Measurements from ENCODE around the gene ZACN.
A peak's percentile ranks its signal among the peaks of the same experiment; 100 is the strongest.
"Not testable (repeated sequence)": the region's sequence is repeated elsewhere in the genome, so short reads cannot be mapped to it uniquely, and the experiment has no call there.

ZACN gene

DNA sequence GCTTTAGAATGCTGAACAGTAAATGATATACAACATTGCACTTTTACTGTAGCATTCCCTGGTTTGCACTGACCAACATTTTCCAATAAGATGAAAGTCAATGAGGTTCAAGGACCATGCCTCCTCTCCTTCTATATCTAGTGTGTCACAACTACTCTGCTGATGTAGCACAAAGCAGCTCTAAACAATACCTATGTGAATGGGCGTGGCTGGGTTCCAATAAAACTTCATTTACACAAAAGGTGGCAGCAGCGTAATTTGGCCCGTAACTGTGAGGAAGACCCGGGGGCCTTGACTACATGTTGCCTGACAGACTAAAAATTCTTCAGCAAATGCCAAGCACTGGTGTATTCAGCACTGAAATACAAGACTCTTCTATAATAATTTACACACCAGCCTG, 13.2 kb upstream of the ZACN start:
- Histone ChIP-seq H3K27ac (ENCODE audit: low read depth, low read length) (no peak overlapping the region), H3K4me3 (ENCODE audit: low read length) (no peak overlapping the region), H3K4me1 (ENCODE audit: control insufficient read depth, insufficient read depth, low read length) (no peaks in the 10 kb centered on the region), H3K27me3 (ENCODE audit: control insufficient read depth, insufficient read depth, low read length) (no peaks in the 10 kb centered on the region), H3K36me3 (ENCODE audit: control insufficient read depth, insufficient read depth, low read length) (peaks cover 30% of the 10 kb centered on the region), H3K9ac (ENCODE audit: low read length) (no peak overlapping the region)

- peak overlapping the region; percentile 71 for H3K27ac ChIP-seq (ENCODE audit: low read depth, low read length)
- peak overlapping the region; percentile 88 for H3K4me3 ChIP-seq (ENCODE audit: low read length)
- peaks cover 6% of the 10 kb centered on the region for H3K36me3 ChIP-seq (ENCODE audit: control insufficient read depth, insufficient read depth, low read length)
- peaks cover 25% of the 10 kb centered on the region for H3K27me3 ChIP-seq (ENCODE audit: control insufficient read depth, insufficient read depth, low read length)
- peaks cover 9% of the 10 kb centered on the region for H3K4me1 ChIP-seq (ENCODE audit: control insufficient read depth, insufficient read depth, low read length)
- peak overlapping the region; percentile 84 for H3K9ac ChIP-seq (ENCODE audit: low read length)
These were observed 7.3 kb upstream of the ZACN start for GRCh38 chr17:76071531-76072147.

GRCh38 chr17:76072148-76072858, 6.7 kb upstream of the ZACN start, which contains the start of gene SRP68:
Gene SRP68 (minus strand): TSS chr17:76072517. CDS start chr17:76072491, 26 bp downstream.
- H3K27ac ChIP-seq (ENCODE audit: low read depth, low read length) = peak within 1 kb of the TSS; percentile 71
- H3K4me3 ChIP-seq (ENCODE audit: low read length) = peak within 1 kb of the TSS; percentile 94
- H3K36me3 ChIP-seq (ENCODE audit: control insufficient read depth, insufficient read depth, low read length) = peaks cover 2% of the 10 kb centered on the region
- H3K27me3 ChIP-seq (ENCODE audit: control insufficient read depth, insufficient read depth, low read length) = peaks cover 31% of the 10 kb centered on the region
- peak within 1 kb of the TSS; percentile 84 for H3K9ac ChIP-seq (ENCODE audit: low read length)
- H3K4me1 ChIP-seq (ENCODE audit: control insufficient read depth, insufficient read depth, low read length) = peaks cover 9% of the 10 kb centered on the region

- peaks cover 37% of the 10 kb centered on the region for H3K27me3 ChIP-seq (ENCODE audit: control insufficient read depth, insufficient read depth, low read length)
- no peak within 1 kb of the TSS for H3K27ac ChIP-seq (ENCODE audit: low read depth, low read length)
- no peak within 1 kb of the TSS for H3K9ac ChIP-seq (ENCODE audit: low read length)
- peak within 1 kb of the TSS; percentile 44 for H3K4me3 ChIP-seq (ENCODE audit: low read length)
- H3K36me3 ChIP-seq (ENCODE audit: control insufficient read depth, insufficient read depth, low read length) = no peaks in the 10 kb centered on the region
- peaks cover 9% of the 10 kb centered on the region for H3K4me1 ChIP-seq (ENCODE audit: control insufficient read depth, insufficient read depth, low read length)
These were observed 4.3 kb upstream of the ZACN start, which contains the start of gene GALR2 for GRCh38 chr17:76074390-76075363. Gene GALR2 (plus strand): TSS chr17:76074781. CDS start chr17:76074884, 103 bp downstream.

DNA sequence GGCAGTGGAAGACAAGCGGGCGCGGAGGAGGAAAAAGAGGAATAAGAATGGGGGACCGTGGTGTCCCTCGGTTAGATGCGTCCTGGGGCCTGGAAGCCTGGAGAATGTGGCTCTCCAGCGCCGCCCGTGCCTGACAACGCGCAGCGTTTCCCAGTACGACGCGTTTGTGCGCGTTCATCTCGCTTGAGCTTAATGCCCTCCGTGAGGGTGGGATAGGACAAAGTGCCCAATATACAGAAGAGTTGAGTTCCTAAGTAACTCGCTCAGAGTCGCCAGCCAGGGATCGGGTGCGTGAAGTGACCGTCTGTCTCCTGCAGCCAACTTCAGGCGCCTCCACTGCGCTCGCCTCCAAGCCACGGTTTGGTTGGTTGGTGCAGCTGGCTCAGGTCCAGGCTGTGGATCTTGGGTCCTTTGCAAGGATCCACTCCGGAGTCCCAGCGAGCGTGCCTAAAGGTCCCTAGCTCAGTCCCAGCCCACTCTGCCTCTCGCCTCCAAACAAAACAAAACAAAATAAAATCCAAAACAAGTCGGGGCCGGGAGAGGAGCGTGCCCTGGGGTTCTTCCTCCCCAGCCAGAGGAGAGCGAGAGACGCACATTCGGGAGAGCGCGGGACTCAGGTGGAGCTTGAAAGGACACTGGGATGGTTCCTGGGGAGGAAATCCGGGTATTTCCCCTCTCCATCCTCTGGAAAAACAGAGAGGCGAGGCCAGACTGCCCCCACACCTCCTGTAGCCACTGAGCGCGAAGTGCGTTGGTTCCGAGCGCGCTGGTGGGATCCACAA, 3.4 kb upstream of the ZACN start:
- Histone ChIP-seq H3K27me3 (ENCODE audit: control insufficient read depth, insufficient read depth, low read length) (peaks cover 38% of the 10 kb centered on the region), H3K4me3 (ENCODE audit: low read length) (peak overlapping the region; percentile 44), H3K9ac (ENCODE audit: low read length) (no peak overlapping the region), H3K4me1 (ENCODE audit: control insufficient read depth, insufficient read depth, low read length) (peaks cover 9% of the 10 kb centered on the region), H3K36me3 (ENCODE audit: control insufficient read depth, insufficient read depth, low read length) (no peaks in the 10 kb centered on the region), H3K27ac (ENCODE audit: low read depth, low read length) (no peak overlapping the region)

GRCh38 chr17:76076146-76076764, 2.7 kb upstream of the ZACN start:
- peak overlapping the region; percentile 23 for H3K4me3 ChIP-seq (ENCODE audit: low read length)
- peaks cover 7% of the 10 kb centered on the region for H3K4me1 ChIP-seq (ENCODE audit: control insufficient read depth, insufficient read depth, low read length)

DNA sequence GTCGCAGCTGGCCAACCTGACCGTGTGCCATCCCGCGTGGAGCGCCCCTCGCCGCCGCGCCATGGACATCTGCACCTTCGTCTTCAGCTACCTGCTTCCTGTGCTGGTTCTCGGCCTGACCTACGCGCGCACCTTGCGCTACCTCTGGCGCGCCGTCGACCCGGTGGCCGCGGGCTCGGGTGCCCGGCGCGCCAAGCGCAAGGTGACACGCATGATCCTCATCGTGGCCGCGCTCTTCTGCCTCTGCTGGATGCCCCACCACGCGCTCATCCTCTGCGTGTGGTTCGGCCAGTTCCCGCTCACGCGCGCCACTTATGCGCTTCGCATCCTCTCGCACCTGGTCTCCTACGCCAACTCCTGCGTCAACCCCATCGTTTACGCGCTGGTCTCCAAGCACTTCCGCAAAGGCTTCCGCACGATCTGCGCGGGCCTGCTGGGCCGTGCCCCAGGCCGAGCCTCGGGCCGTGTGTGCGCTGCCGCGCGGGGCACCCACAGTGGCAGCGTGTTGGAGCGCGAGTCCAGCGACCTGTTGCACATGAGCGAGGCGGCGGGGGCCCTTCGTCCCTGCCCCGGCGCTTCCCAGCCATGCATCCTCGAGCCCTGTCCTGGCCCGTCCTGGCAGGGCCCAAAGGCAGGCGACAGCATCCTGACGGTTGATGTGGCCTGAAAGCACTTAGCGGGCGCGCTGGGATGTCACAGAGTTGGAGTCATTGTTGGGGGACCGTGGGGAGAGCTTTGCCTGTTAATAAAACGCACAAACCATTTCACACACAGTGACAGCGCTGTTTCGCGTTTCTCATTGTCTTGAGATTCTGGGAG, 2.0 kb upstream of the ZACN start:
- Histone ChIP-seq H3K9ac (ENCODE audit: low read length) (no peak overlapping the region), H3K4me1 (ENCODE audit: control insufficient read depth, insufficient read depth, low read length) (peaks cover 4% of the 10 kb centered on the region), H3K36me3 (ENCODE audit: control insufficient read depth, insufficient read depth, low read length) (no peaks in the 10 kb centered on the region), H3K27me3 (ENCODE audit: control insufficient read depth, insufficient read depth, low read length) (peaks cover 38% of the 10 kb centered on the region), H3K4me3 (ENCODE audit: low read length) (peak overlapping the region; percentile 23), H3K27ac (ENCODE audit: low read depth, low read length) (no peak overlapping the region)

More at GRCh38 chr17:76076146-76076764, 2.7 kb upstream of the ZACN start:
- no peak overlapping the region for H3K27ac ChIP-seq (ENCODE audit: low read depth, low read length)
- no peaks in the 10 kb centered on the region for H3K36me3 ChIP-seq (ENCODE audit: control insufficient read depth, insufficient read depth, low read length)
- peaks cover 38% of the 10 kb centered on the region for H3K27me3 ChIP-seq (ENCODE audit: control insufficient read depth, insufficient read depth, low read length)
- H3K9ac ChIP-seq (ENCODE audit: low read length) = no peak overlapping the region

GRCh38 chr17:76077584-76078110, 1.3 kb upstream of the ZACN start:
- H3K27ac ChIP-seq (ENCODE audit: low read depth, low read length) = no peak overlapping the region
- peaks cover 38% of the 10 kb centered on the region for H3K27me3 ChIP-seq (ENCODE audit: control insufficient read depth, insufficient read depth, low read length)
- H3K36me3 ChIP-seq (ENCODE audit: control insufficient read depth, insufficient read depth, low read length) = no peaks in the 10 kb centered on the region
- no peak overlapping the region for H3K9ac ChIP-seq (ENCODE audit: low read length)
- H3K4me1 ChIP-seq (ENCODE audit: control insufficient read depth, insufficient read depth, low read length) = peaks cover 4% of the 10 kb centered on the region
- H3K4me3 ChIP-seq (ENCODE audit: low read length) = no peak overlapping the region

DNA sequence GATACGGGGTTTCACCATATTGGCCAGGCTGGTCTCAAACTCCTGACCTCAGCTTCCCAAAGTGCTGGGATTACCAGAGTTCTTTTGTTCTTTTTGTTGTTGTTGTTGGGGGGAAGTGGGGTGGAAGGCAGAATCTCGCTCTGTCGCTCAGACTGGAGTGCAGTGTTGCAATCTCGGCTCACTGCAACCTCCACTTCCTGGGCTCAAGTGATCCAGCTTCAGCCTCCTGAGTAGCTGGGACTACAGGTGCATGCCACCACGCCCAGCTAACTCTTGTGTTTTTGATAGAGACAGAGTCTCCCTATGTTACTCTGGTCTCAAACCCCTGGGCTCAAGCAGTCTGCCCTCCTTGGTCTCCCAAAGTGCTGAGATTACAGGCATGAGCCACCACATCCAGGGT, 612 bp upstream of the ZACN start:
- not testable (repeated sequence) for H3K4me1 ChIP-seq (ENCODE audit: control insufficient read depth, insufficient read depth, low read length); H3K9ac ChIP-seq (ENCODE audit: low read length); H3K4me3 ChIP-seq (ENCODE audit: low read length); H3K27ac ChIP-seq (ENCODE audit: low read depth, low read length); H3K36me3 ChIP-seq (ENCODE audit: control insufficient read depth, insufficient read depth, low read length)
- H3K27me3 ChIP-seq (ENCODE audit: control insufficient read depth, insufficient read depth, low read length) = peaks cover 38% of the 10 kb centered on the region

- Histone ChIP-seq H3K4me3 (ENCODE audit: low read length) (no peak overlapping the region), H3K9ac (ENCODE audit: low read length) (no peak overlapping the region), H3K27ac (ENCODE audit: low read depth, low read length) (no peak overlapping the region), H3K36me3 (ENCODE audit: control insufficient read depth, insufficient read depth, low read length) (peaks cover 8% of the 10 kb centered on the region), H3K27me3 (ENCODE audit: control insufficient read depth, insufficient read depth, low read length) (peaks cover 34% of the 10 kb centered on the region), H3K4me1 (ENCODE audit: control insufficient read depth, insufficient read depth, low read length) (no peaks in the 10 kb centered on the region)
These were observed 563 bp downstream of the ZACN start for GRCh38 chr17:76079535-76079955.
